Pancreas (tissue), 10 donors: Measurements from ENCODE around the gene EIF2AK3. TPM values are rescaled to one million over a fixed set of nuclear protein-coding genes. Genes with fewer than 3 reads are reported as not detected.

Experiments used
- ATAC-seq, 4 donors: fragments of 200-7000 bp; cut with Tn5 transposase; one replicate each; pipeline versions ENCODE4 v1.8.0 to v1.9.1; 2020; ENCODE audit warnings: mild to moderate bottlenecking in 4 of 4, moderate library complexity in 4 of 4
- DNase-seq, 6 donors: peaks; one replicate each; pipeline ENCODE4 v3.0.0-alpha.2; 2020
- FAIRE-seq: peaks from 2 replicates; lab custom pipeline; 2012; peaks lifted over from hg19 to GRCh38; lab: Jason Lieb, UNC
- H3K27ac ChIP-seq, 4 donors: fragments of 200-600 bp; sonication (generic); 1 replicate in 3 of 4; 2 replicates in 1 of 4; pipeline versions ENCODE4 v1.5.0 to v1.8.0; 2020
- H3K27me3 ChIP-seq, 4 donors: fragments of 200-600 bp; one replicate each; pipeline ENCODE4 v1.8.0; 2021
- H3K36me3 ChIP-seq, 3 donors: fragments of 200-600 bp; sonication (generic) in 1 of 3; one replicate each; pipeline versions ENCODE4 v1.5.0 to v1.8.0; 2020 to 2021
- H3K4me1 ChIP-seq, 3 donors: fragments of 200-600 bp; one replicate each; pipeline ENCODE4 v1.8.0; 2021
- H3K4me3 ChIP-seq, 4 donors: fragments of 200-600 bp; sonication (generic) in 2 of 4; one replicate each; pipeline versions ENCODE4 v1.5.0 to v1.8.0; 2020 to 2021
- H3K9me3 ChIP-seq, 4 donors: fragments of 200-600 bp; one replicate each; pipeline ENCODE4 v1.8.0; 2021
- WGBS, 2 donors: extraction: QIAGEN DNeasy Blood & Tissue Kit; methylation state at CpG; one replicate each; pipeline ENCODE4 v1.1.7; 2013; 5-methylcytosine and 5-hydroxymethylcytosine counted together
- intact Hi-C, 3 donors: fragments of 100-400 bp; cut with DNase I; formaldehyde crosslinking; loops; one replicate each; pipeline versions ENCODE4 v1.11.1 to v1.14.2; 2022
- polyA plus RNA-seq, 2 donors: library from polyadenylated mRNA; stranded (reverse); fragments of 200-250 nt; gene quantifications; one replicate each; pipeline ENCODE4 v1.2.3, GENCODE V29; 2013
- total RNA-seq, 6 donors: library from RNA; stranded (reverse); fragmentation: NEBNext Ultra II Directional in 4 of 6; extraction: Animal tissue kit (Norgen Biotek cat#: 25700) in 4 of 6; gene quantifications; one replicate each; pipeline versions ENCODE4 v1.2.1 to v1.2.4, GENCODE V29; 2021 to 2023
- TF ChIP-seq, protein P1 (sequence below), 4 donors: fragments of 200-600 bp; sonication (generic) in 3 of 4; IDR thresholded peaks; one replicate each; pipeline versions ENCODE4 v1.5.0 to v1.8.0; 2021; ENCODE audit warnings: antibody characterized with exemption in 4 of 4
- donor health status: healthy with polysubstance abuse.
- donor health status: DM: no; HTN: no; CAD: no; lungs with moderate emphysema.
- donor health status: DM: no; HTN: no; CAD: no.
- donor health status: control.
- donor health status: control.
- donor health status: Bipolar disorder and iron deficiency.
- donor health status: DM: yes; HTN: yes; CAD: no.
- donor health status: DM: no; HTN: no; CAD: no.
- donor health status: DM: no; HTN: no; CAD: no.
- donor health status: DM: yes; HTN: yes; CAD: no.

EIF2AK3 gene
- total and polyA plus RNA-seq, 8 donors = 6.2 to 58.4 (median 25.5) TPM

DNA sequence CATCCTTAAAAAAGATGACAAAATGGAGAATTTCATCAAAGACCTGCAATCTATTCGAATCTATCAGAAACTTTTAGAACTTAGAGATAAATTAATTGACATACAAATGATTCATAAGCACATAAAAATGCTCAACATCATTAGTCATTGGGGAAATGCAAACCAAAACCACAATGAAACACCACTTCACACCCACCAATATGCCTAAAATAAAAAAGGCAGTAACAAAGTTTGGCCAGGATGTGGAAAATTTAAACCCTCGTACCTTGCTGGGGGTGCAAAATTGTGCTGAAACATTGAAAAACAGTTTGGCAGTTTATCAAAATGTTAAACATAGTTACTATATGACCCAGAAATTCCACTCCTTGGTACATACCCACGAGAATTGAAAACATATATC is 11.5 kb upstream of the EIF2AK3 start:
- Histone ChIP-seq H3K27ac (no peak overlapping the region), H3K9me3 (no peaks in the 10 kb centered on the region), H3K4me1 (peaks cover 0 to 11% (median 0%) of the 10 kb centered on the region in 3 donors), H3K36me3 (no peaks in the 10 kb centered on the region), H3K27me3 (no peaks in the 10 kb centered on the region), H3K4me3 (no peak overlapping the region)
- intact Hi-C loops = no loop called here
- ATAC-seq (no peak), DNase-seq (no peak), FAIRE-seq (no peak)
- WGBS, 2 donors = 82 to 86% methylated on average over 3 of the region's 3 CpGs
- TF ChIP-seq, protein P1, sequence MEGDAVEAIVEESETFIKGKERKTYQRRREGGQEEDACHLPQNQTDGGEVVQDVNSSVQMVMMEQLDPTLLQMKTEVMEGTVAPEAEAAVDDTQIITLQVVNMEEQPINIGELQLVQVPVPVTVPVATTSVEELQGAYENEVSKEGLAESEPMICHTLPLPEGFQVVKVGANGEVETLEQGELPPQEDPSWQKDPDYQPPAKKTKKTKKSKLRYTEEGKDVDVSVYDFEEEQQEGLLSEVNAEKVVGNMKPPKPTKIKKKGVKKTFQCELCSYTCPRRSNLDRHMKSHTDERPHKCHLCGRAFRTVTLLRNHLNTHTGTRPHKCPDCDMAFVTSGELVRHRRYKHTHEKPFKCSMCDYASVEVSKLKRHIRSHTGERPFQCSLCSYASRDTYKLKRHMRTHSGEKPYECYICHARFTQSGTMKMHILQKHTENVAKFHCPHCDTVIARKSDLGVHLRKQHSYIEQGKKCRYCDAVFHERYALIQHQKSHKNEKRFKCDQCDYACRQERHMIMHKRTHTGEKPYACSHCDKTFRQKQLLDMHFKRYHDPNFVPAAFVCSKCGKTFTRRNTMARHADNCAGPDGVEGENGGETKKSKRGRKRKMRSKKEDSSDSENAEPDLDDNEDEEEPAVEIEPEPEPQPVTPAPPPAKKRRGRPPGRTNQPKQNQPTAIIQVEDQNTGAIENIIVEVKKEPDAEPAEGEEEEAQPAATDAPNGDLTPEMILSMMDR (IDR thresholded peaks at IDR 0.05) = no peak

- DNase-seq = no peak
- no peak for ATAC-seq
- no peaks in the 10 kb centered on the region for H3K27me3 ChIP-seq
- no peaks in the 10 kb centered on the region for H3K9me3 ChIP-seq
- WGBS, 2 donors = 46 to 54% methylated on average over 2 of the region's 2 CpGs
- no peaks in the 10 kb centered on the region for H3K36me3 ChIP-seq
- no peak overlapping the region for H3K4me3 ChIP-seq
- FAIRE-seq = no peak
- intact Hi-C loops = no loop called here
- H3K27ac ChIP-seq = no peak overlapping the region
- TF ChIP-seq, protein P1 (IDR thresholded peaks at IDR 0.05) = no peak
- H3K4me1 ChIP-seq = peaks cover 0 to 11% (median 0%) of the 10 kb centered on the region in 3 donors
Observed at GRCh38 chr2:88638123-88638650, 10.9 kb upstream of the EIF2AK3 start.

- ATAC-seq = peak; percentile 49 to 71 (median 58)
- no peak overlapping the region for H3K27ac ChIP-seq
- FAIRE-seq = no peak
- WGBS, 2 donors = 29 to 30% methylated on average over 2 of the region's 2 CpGs
- H3K4me3 ChIP-seq = no peak overlapping the region
- H3K9me3 ChIP-seq = no peaks in the 10 kb centered on the region
- peaks cover 0 to 11% (median 0%) of the 10 kb centered on the region in 3 donors for H3K4me1 ChIP-seq
- DNase-seq = no peak
- H3K27me3 ChIP-seq = no peaks in the 10 kb centered on the region
- TF ChIP-seq, protein P1 (IDR thresholded peaks at IDR 0.05) = no peak
- intact Hi-C loops = no loop called here
- H3K36me3 ChIP-seq = no peaks in the 10 kb centered on the region
Observed at GRCh38 chr2:88637464-88637863, 10.2 kb upstream of the EIF2AK3 start.

GRCh38 chr2:88636026-88636425 is 8.8 kb upstream of the EIF2AK3 start:
- peaks cover 0 to 11% (median 0%) of the 10 kb centered on the region in 3 donors for H3K4me1 ChIP-seq
- FAIRE-seq (no peak), ATAC-seq (no peak), DNase-seq (no peak)
- TF ChIP-seq, protein P1 (IDR thresholded peaks at IDR 0.05) = no peak
- no peak overlapping the region for H3K4me3 ChIP-seq
- intact Hi-C loops = no loop called here
- no peaks in the 10 kb centered on the region for H3K27me3 ChIP-seq
- 96 to 98% methylated on average over 1 of the region's 1 CpG for WGBS, 2 donors
- no peaks in the 10 kb centered on the region for H3K9me3 ChIP-seq
- H3K36me3 ChIP-seq = no peaks in the 10 kb centered on the region
- no peak overlapping the region for H3K27ac ChIP-seq

GRCh38 chr2:88632569-88632968 is 5.3 kb upstream of the EIF2AK3 start:
- Histone ChIP-seq H3K27me3 (no peaks in the 10 kb centered on the region), H3K27ac (no peak overlapping the region), H3K4me3 (no peak overlapping the region), H3K36me3 (no peaks in the 10 kb centered on the region), H3K4me1 (peaks cover 0 to 15% (median 4%) of the 10 kb centered on the region in 3 donors), H3K9me3 (no peaks in the 10 kb centered on the region)
- TF ChIP-seq, protein P1 (IDR thresholded peaks at IDR 0.05) = no peak
- FAIRE-seq (no peak), ATAC-seq (no peak), DNase-seq (no peak)
- intact Hi-C loops = no loop called here
- 88 to 94% methylated on average over 3 of the region's 3 CpGs for WGBS, 2 donors
